Measurements from ENCODE around the gene COMMD9. TPM values are rescaled to one million over a fixed set of nuclear protein-coding genes. Genes with fewer than 3 reads are reported as not detected.

The COMMD9 gene
- total and polyA plus RNA-seq, 2 experiments from 2014 or later, result 50.3 to 95.3 TPM

GRCh38 chr11:36241497-36241896, 47.7 kb downstream of the COMMD9 start:
- Histone ChIP-seq H4K20me1 (ENCODE audit: insufficient read depth, poor library complexity, severe bottlenecking) (no peaks in the 10 kb centered on the region), H2AFZ (no peak overlapping the region), H3K27ac (no peak overlapping the region), H3K9me2 (replicated peaks; ENCODE audit: insufficient read depth) (no peaks in the 10 kb centered on the region), H3K4me2 (no peak overlapping the region), H3K9me3 (ENCODE audit: low read depth) (no peaks in the 10 kb centered on the region), H3K27me3 (no peaks in the 10 kb centered on the region), H3K79me2 (no peaks in the 10 kb centered on the region), H3K4me1 (ENCODE audit: insufficient read depth) (no peaks in the 10 kb centered on the region), H3K4me3 (no peak overlapping the region), H3K36me3 (replicated peaks; ENCODE audit: insufficient read depth, low read depth) (no peaks in the 10 kb centered on the region)
- DNase-seq (ENCODE audit: low spot score), result no peak
- 38% methylated on average over 1 of the region's 1 CpG for WGBS (ENCODE audit: low lambda C conversion rate, missing lambda C conversion rate)
- TF ChIP-seq CTCF (IDR thresholded peaks at IDR 0.05; ENCODE audit: poor library complexity) (no peak), EZH2phosphoT487 (IDR thresholded peaks at IDR 0.05; ENCODE audit: low read depth, severe bottlenecking, unreplicated experiment) (no peak), EZH2 (IDR thresholded peaks at IDR 0.05; ENCODE audit: borderline replicate concordance) (no peak)

- H3K27me3 ChIP-seq, result no peaks in the 10 kb centered on the region
- H3K27ac ChIP-seq, result no peak overlapping the region
- H2AFZ ChIP-seq, result no peak overlapping the region
- no peak overlapping the region for H3K4me3 ChIP-seq
- no peak overlapping the region for H3K4me2 ChIP-seq
- H3K79me2 ChIP-seq, result no peaks in the 10 kb centered on the region
- no peaks in the 10 kb centered on the region for H3K36me3 ChIP-seq (replicated peaks; ENCODE audit: insufficient read depth, low read depth)
- no peaks in the 10 kb centered on the region for H3K9me2 ChIP-seq (replicated peaks; ENCODE audit: insufficient read depth)
- no peak for DNase-seq (ENCODE audit: low spot score)
- no peaks in the 10 kb centered on the region for H3K9me3 ChIP-seq (ENCODE audit: low read depth)
- TF ChIP-seq EZH2phosphoT487 (IDR thresholded peaks at IDR 0.05; ENCODE audit: low read depth, severe bottlenecking, unreplicated experiment), result no peak
- no peak for TF ChIP-seq EZH2 (IDR thresholded peaks at IDR 0.05; ENCODE audit: borderline replicate concordance)
- no peak for TF ChIP-seq CTCF (IDR thresholded peaks at IDR 0.05; ENCODE audit: poor library complexity)
- WGBS (ENCODE audit: low lambda C conversion rate, missing lambda C conversion rate), result 81% methylated on average over 4 of the region's 4 CpGs
- no peaks in the 10 kb centered on the region for H4K20me1 ChIP-seq (ENCODE audit: insufficient read depth, poor library complexity, severe bottlenecking)
- H3K4me1 ChIP-seq (ENCODE audit: insufficient read depth), result no peaks in the 10 kb centered on the region
Measured at GRCh38 chr11:36240801-36241200, 48.4 kb downstream of the COMMD9 start.

- Histone ChIP-seq H3K4me2 (no peak overlapping the region), H3K9me2 (replicated peaks; ENCODE audit: insufficient read depth) (no peaks in the 10 kb centered on the region), H2AFZ (no peak overlapping the region), H3K9me3 (ENCODE audit: low read depth) (no peaks in the 10 kb centered on the region), H3K27ac (no peak overlapping the region), H3K79me2 (no peaks in the 10 kb centered on the region), H3K4me3 (no peak overlapping the region), H4K20me1 (ENCODE audit: insufficient read depth, poor library complexity, severe bottlenecking) (no peaks in the 10 kb centered on the region), H3K27me3 (no peaks in the 10 kb centered on the region), H3K36me3 (replicated peaks; ENCODE audit: insufficient read depth, low read depth) (no peaks in the 10 kb centered on the region), H3K4me1 (ENCODE audit: insufficient read depth) (no peaks in the 10 kb centered on the region)
- TF ChIP-seq EZH2phosphoT487 (IDR thresholded peaks at IDR 0.05; ENCODE audit: low read depth, severe bottlenecking, unreplicated experiment), result no peak
- no peak for TF ChIP-seq CTCF (IDR thresholded peaks at IDR 0.05; ENCODE audit: poor library complexity)
- no peak for TF ChIP-seq EZH2 (IDR thresholded peaks at IDR 0.05; ENCODE audit: borderline replicate concordance)
- DNase-seq (ENCODE audit: low spot score), result no peak
- WGBS (ENCODE audit: low lambda C conversion rate, missing lambda C conversion rate), result 81% methylated on average over 4 of the region's 4 CpGs
Measured at GRCh38 chr11:36240173-36240572, 49.1 kb downstream of the COMMD9 start.

GRCh38 chr11:36239636-36240035, 49.6 kb downstream of the COMMD9 start:
- no peak overlapping the region for H3K4me2 ChIP-seq
- no peaks in the 10 kb centered on the region for H3K9me2 ChIP-seq (replicated peaks; ENCODE audit: insufficient read depth)
- H4K20me1 ChIP-seq (ENCODE audit: insufficient read depth, poor library complexity, severe bottlenecking), result no peaks in the 10 kb centered on the region
- no peaks in the 10 kb centered on the region for H3K36me3 ChIP-seq (replicated peaks; ENCODE audit: insufficient read depth, low read depth)
- no peaks in the 10 kb centered on the region for H3K27me3 ChIP-seq
- H2AFZ ChIP-seq, result no peak overlapping the region
- H3K4me1 ChIP-seq (ENCODE audit: insufficient read depth), result no peaks in the 10 kb centered on the region
- no peak overlapping the region for H3K27ac ChIP-seq
- no peak overlapping the region for H3K4me3 ChIP-seq
- WGBS (ENCODE audit: low lambda C conversion rate, missing lambda C conversion rate), result 91% methylated on average over 3 of the region's 3 CpGs
- DNase-seq (ENCODE audit: low spot score), result no peak
- TF ChIP-seq CTCF (IDR thresholded peaks at IDR 0.05; ENCODE audit: poor library complexity) (no peak), EZH2 (IDR thresholded peaks at IDR 0.05; ENCODE audit: borderline replicate concordance) (no peak), EZH2phosphoT487 (IDR thresholded peaks at IDR 0.05; ENCODE audit: low read depth, severe bottlenecking, unreplicated experiment) (no peak)
- H3K79me2 ChIP-seq, result no peaks in the 10 kb centered on the region
- H3K9me3 ChIP-seq (ENCODE audit: low read depth), result no peaks in the 10 kb centered on the region

Measured in hepatocyte (in vitro differentiated cells).